Thyroid gland (tissue), 4 donors: Measurements from ENCODE around the gene ARSJ. TPM values are rescaled to one million over a fixed set of nuclear protein-coding genes. Genes with fewer than 3 reads are reported as not detected.
"Not testable (repeated sequence)": the region's sequence is repeated elsewhere in the genome, so short reads cannot be mapped to it uniquely, and the experiment has no call there.

Experiments used
- DNase-seq, 2 donors: peaks; one replicate each; pipeline ENCODE4 v3.0.0-alpha.2; 2019
- H3K27ac ChIP-seq, 3 donors: fragments of 200-600 bp; sonication (generic); 1 replicate in 2 of 3; 2 replicates in 1 of 3; pipeline ENCODE4 v1.5.1; 2016 to 2019; ENCODE audit warnings: mild to moderate bottlenecking in 1 of 3, moderate library complexity in 1 of 3
- H3K27me3 ChIP-seq: fragments of 200-600 bp; sonication (generic); one replicate; pipeline ENCODE4 v1.5.1; 2019
- H3K36me3 ChIP-seq, 2 donors: fragments of 200-600 bp; sonication (generic); one replicate each; pipeline ENCODE4 v1.5.1; 2016 to 2019
- H3K4me1 ChIP-seq, 2 donors: fragments of 200-600 bp; sonication (generic); one replicate each; pipeline ENCODE4 v1.5.1; 2017 to 2019
- H3K4me3 ChIP-seq, 3 donors: fragments of 200-600 bp; sonication (generic); replicated peaks in 1 of 3; 1 replicate in 2 of 3; 2 replicates in 1 of 3; pipeline ENCODE4 v1.5.1; 2016; ENCODE audit warnings: mild to moderate bottlenecking in 1 of 3
- H3K9me3 ChIP-seq: fragments of 200-600 bp; sonication (generic); one replicate; pipeline ENCODE4 v1.5.1; 2017
- CTCF ChIP-seq, 6 experiments: fragments of 200-600 bp in 3 of 6; fragments of 450-650 bp in 3 of 6; sonication (generic) in 3 of 6; IDR thresholded peaks; one replicate each; pipeline ENCODE4 v1.5.1; 2016 to 2019; ENCODE audit warnings: antibody characterized with exemption in 6 of 6, mild to moderate bottlenecking in 2 of 6, inconsistent platforms in 1 of 6, moderate library complexity in 1 of 6
- POLR2A ChIP-seq, 2 donors: fragments of 450-650 bp; IDR thresholded peaks; one replicate each; pipeline ENCODE4 v1.6.1; 2017; ENCODE audit warnings: antibody characterized with exemption in 2 of 2, mild to moderate bottlenecking in 2 of 2, moderate library complexity in 1 of 2
- WGBS, 2 donors: methylation state at CpG; one replicate each; pipeline ENCODE4 v1.1.5; 2017; 5-methylcytosine and 5-hydroxymethylcytosine counted together
- intact Hi-C: fragments of 100-400 bp; cut with DNase I; formaldehyde crosslinking; loops from one replicate; pipeline ENCODE4 v1.15.1; 2023
- total RNA-seq, 4 donors: library from RNA; depleted of rRNA; stranded (reverse); fragments of >200 nt; gene quantifications; one replicate each; pipeline ENCODE4 v1.2.3, GENCODE V29; 2016

The ARSJ gene
- total RNA-seq, 4 donors from 2014 or later = 1.6 to 3.4 (median 2.7) TPM

- no peaks in the 10 kb centered on the region for H3K27me3 ChIP-seq
- no peaks in the 10 kb centered on the region for H3K9me3 ChIP-seq
- no peak overlapping the region for H3K4me3 ChIP-seq
- H3K36me3 ChIP-seq = no peaks in the 10 kb centered on the region
- no peak overlapping the region for H3K27ac ChIP-seq
- DNase-seq = no peak
- intact Hi-C loops = no loop called here
- 38 to 96% methylated on average over 1 of the region's 1 CpG for WGBS, 2 donors
- no peaks in the 10 kb centered on the region for H3K4me1 ChIP-seq
- TF ChIP-seq POLR2A (IDR thresholded peaks at IDR 0.05) (no peak), CTCF (IDR thresholded peaks at IDR 0.05) (no peak)
These were observed 36.4 kb downstream of the ARSJ start for GRCh38 chr4:113943085-113943484.

GRCh38 chr4:113941836-113942235 is 37.6 kb downstream of the ARSJ start:
- Histone ChIP-seq H3K27me3 (no peaks in the 10 kb centered on the region), H3K4me3 (no peak overlapping the region), H3K27ac (no peak overlapping the region), H3K36me3 (no peaks in the 10 kb centered on the region), H3K9me3 (no peaks in the 10 kb centered on the region), H3K4me1 (no peaks in the 10 kb centered on the region)
- intact Hi-C loops = no loop called here
- DNase-seq = no peak
- TF ChIP-seq CTCF (IDR thresholded peaks at IDR 0.05) = no peak
- TF ChIP-seq POLR2A (IDR thresholded peaks at IDR 0.05) = no peak
- 40 to 47% methylated on average over 1 of the region's 1 CpG for WGBS, 2 donors

GRCh38 chr4:113940103-113940502 is 39.3 kb downstream of the ARSJ start:
- H3K36me3 ChIP-seq, H3K4me1 ChIP-seq, H3K9me3 ChIP-seq, H3K27ac ChIP-seq, intact Hi-C loops, H3K4me3 ChIP-seq, H3K27me3 ChIP-seq, DNase-seq: not testable (repeated sequence)
- 98% methylated on average over 2 of the region's 2 CpGs for WGBS, 2 donors

- intact Hi-C loops = no loop called here
- no peaks in the 10 kb centered on the region for H3K4me1 ChIP-seq
- no peak overlapping the region for H3K4me3 ChIP-seq
- no peaks in the 10 kb centered on the region for H3K27me3 ChIP-seq
- H3K36me3 ChIP-seq = no peaks in the 10 kb centered on the region
- DNase-seq = no peak
- no peaks in the 10 kb centered on the region for H3K9me3 ChIP-seq
- no peak for TF ChIP-seq CTCF (IDR thresholded peaks at IDR 0.05)
- no peak for TF ChIP-seq POLR2A (IDR thresholded peaks at IDR 0.05)
- no peak overlapping the region for H3K27ac ChIP-seq
These were observed 44.3 kb downstream of the ARSJ start for GRCh38 chr4:113935190-113935589.

- H3K9me3 ChIP-seq, DNase-seq, H3K4me1 ChIP-seq, H3K4me3 ChIP-seq, H3K36me3 ChIP-seq, H3K27ac ChIP-seq, H3K27me3 ChIP-seq, intact Hi-C loops: not testable (repeated sequence)
- 94 to 95% methylated on average over 4 of the region's 4 CpGs for WGBS, 2 donors
These were observed 54.7 kb downstream of the ARSJ start for GRCh38 chr4:113924706-113925105.

- peak overlapping the region in 1 of 3 donors; percentile 48 for H3K27ac ChIP-seq
These were observed 58.2 kb downstream of the ARSJ start for GRCh38 chr4:113921089-113921794.

More at GRCh38 chr4:113921089-113921794, 58.2 kb downstream of the ARSJ start:
- DNase-seq = no peak
- TF ChIP-seq CTCF (IDR thresholded peaks at IDR 0.05) (no peak), POLR2A (IDR thresholded peaks at IDR 0.05) (no peak)
- Histone ChIP-seq H3K4me1 (no peaks in the 10 kb centered on the region), H3K4me3 (no peak overlapping the region), H3K36me3 (no peaks in the 10 kb centered on the region), H3K9me3 (no peaks in the 10 kb centered on the region), H3K27me3 (no peaks in the 10 kb centered on the region)
- intact Hi-C loops = no loop called here
- WGBS, 2 donors = 61 to 68% methylated on average over 3 of the region's 3 CpGs
